CD8-positive, alpha-beta memory T cell (primary cell): ENCODE data around the gene PTCD3. TPM values are rescaled to one million over a fixed set of nuclear protein-coding genes. Genes with fewer than 3 reads are reported as not detected.

Source experiments
- CTCF ChIA-PET: fragments of 350-600 bp; sonication (Branson Sonifier 250); formaldehyde crosslinking; loops from one replicate; lab custom pipeline; 2021; ENCODE audit warnings: antibody characterized with exemption; lab: Charles Lee
- POLR2A ChIA-PET: fragments of 350-600 bp; sonication (Branson Sonifier 250); formaldehyde crosslinking; loops from one replicate; lab custom pipeline; 2021; ENCODE audit warnings: antibody characterized with exemption; lab: Charles Lee
- DNase-seq, 5 donors: peaks; one replicate each; pipeline versions ENCODE4 v3.0.0 to v3.0.0-alpha.2; 2020 to 2022; ENCODE audit warnings: mixed read lengths in 1 of 5
- H3K27ac ChIP-seq: one replicate; pipeline ENCODE4 v1.7.0; 2013; ENCODE audit warnings: low read depth, mild to moderate bottlenecking, low read length, moderate library complexity
- H3K27me3 ChIP-seq: 2 replicates; pipeline ENCODE4 v1.7.0; 2013; ENCODE audit warnings: low read length, mild to moderate bottlenecking; ENCODE audit not compliant: insufficient read depth, poor library complexity, severe bottlenecking
- H3K36me3 ChIP-seq: 2 replicates; pipeline ENCODE4 v1.7.0; 2013; ENCODE audit warnings: mild to moderate bottlenecking, low read length, moderate library complexity; ENCODE audit not compliant: insufficient read depth
- H3K4me1 ChIP-seq: 2 replicates; pipeline ENCODE4 v1.7.0; 2013; ENCODE audit warnings: mild to moderate bottlenecking, low read length, moderate library complexity; ENCODE audit not compliant: insufficient read depth
- H3K4me3 ChIP-seq: 2 replicates; pipeline ENCODE4 v1.7.0; 2013; ENCODE audit warnings: mild to moderate bottlenecking, low read length
- H3K9me3 ChIP-seq: 2 replicates; pipeline ENCODE4 v1.7.0; 2013; ENCODE audit warnings: mild to moderate bottlenecking, low read length
- H3K27ac Mint-ChIP-seq, 8 donors: one replicate each; pipeline ENCODE4 v1.8.0; 2020 to 2021; ENCODE audit warnings: mixed read lengths in 8 of 8, mild to moderate bottlenecking in 6 of 8, inconsistent platforms in 3 of 8, moderate library complexity in 3 of 8
- H3K27me3 Mint-ChIP-seq, 2 donors: one replicate each; pipeline ENCODE4 v1.8.0; 2020 to 2021; ENCODE audit warnings: mixed read lengths in 2 of 2, mild to moderate bottlenecking in 1 of 2, moderate library complexity in 1 of 2
- H3K36me3 Mint-ChIP-seq, 3 donors: one replicate each; pipeline ENCODE4 v1.8.0; 2020 to 2021; ENCODE audit warnings: mixed read lengths in 3 of 3, inconsistent platforms in 1 of 3, mild to moderate bottlenecking in 1 of 3
- H3K4me1 Mint-ChIP-seq, 3 donors: one replicate each; pipeline ENCODE4 v1.8.0; 2020 to 2021; ENCODE audit warnings: mixed read lengths in 3 of 3, inconsistent platforms in 1 of 3, mild to moderate bottlenecking in 1 of 3
- H3K4me3 Mint-ChIP-seq, 7 donors: one replicate each; pipeline ENCODE4 v1.8.0; 2020 to 2021; ENCODE audit warnings: mixed read lengths in 7 of 7, mild to moderate bottlenecking in 6 of 7, moderate library complexity in 4 of 7, inconsistent platforms in 2 of 7
- H3K9me3 Mint-ChIP-seq, 5 donors: one replicate each; pipeline ENCODE4 v1.8.0; 2020 to 2022; ENCODE audit warnings: mixed read lengths in 5 of 5, mild to moderate bottlenecking in 3 of 5, moderate library complexity in 2 of 5, inconsistent platforms in 1 of 5
- polyA plus RNA-seq: library from polyadenylated mRNA; unstranded; fragments of 300-500 nt; fragmentation: Illumina TruSeq; gene quantifications from one replicate; pipeline ENCODE4 v1.2.3, GENCODE V29; 2021
- total RNA-seq, 2 experiments: library from RNA; stranded (reverse); gene quantifications; one replicate each; pipeline ENCODE4 v1.2.3, GENCODE V29; 2021

The PTCD3 gene
- total and polyA plus RNA-seq, 3 experiments from 2014 or later: 44.1 to 155 (median 140) TPM

DNA sequence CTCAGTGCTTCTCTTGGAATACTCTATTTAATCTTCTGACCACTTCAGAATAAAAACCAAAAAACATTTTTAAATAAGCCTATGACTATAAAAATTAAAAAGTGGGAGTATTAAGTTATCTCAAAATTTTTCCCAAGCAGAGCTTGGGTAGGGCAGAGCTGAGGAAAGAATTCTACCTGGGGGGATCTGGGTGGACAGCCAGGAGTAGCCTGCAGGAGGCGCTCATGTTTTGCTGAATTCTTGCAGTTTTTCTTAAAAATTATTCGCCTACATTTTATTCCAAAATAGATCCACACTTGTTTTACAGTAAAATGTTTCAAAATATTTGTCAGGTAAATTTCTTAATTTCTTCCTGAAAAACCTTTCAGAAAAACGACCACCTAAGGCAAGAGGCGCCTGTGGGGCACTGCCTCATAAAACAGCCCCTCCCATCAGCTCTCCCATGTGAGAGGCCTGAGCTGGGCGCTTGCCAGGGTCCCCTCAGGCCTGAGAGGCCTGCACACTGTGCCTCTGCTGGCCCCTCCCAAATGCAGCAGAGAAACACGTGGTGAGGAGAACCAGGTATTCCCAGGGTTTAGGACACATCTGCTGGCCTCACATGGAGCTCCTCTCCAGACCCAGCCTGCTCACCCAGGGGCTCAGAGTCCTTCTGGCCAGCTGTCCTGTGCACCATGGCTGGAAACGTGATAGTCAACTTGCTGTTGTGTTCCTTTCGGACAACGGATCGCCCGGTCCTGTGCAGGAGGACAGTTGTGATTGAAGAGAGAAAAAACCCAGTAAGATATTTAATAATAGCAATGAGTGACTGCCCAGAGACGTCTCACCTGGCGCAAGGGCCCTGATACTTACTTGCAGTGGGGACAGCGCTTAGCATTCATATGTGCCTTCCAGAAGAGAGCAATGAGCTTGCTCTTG, 17.8 kb upstream of the PTCD3 start:
- peaks cover 9% of the 10 kb centered on the region for H3K36me3 ChIP-seq
- POLR2A ChIA-PET: no interaction called here
- H3K27me3 ChIP-seq: no peaks in the 10 kb centered on the region
- DNase-seq: no peak
- H3K4me3 ChIP-seq: no peak overlapping the region
- no peak overlapping the region for H3K27ac ChIP-seq
- CTCF ChIA-PET: interaction anchor here (1.2 to 2.7 kb wide), 4 partner anchors 8 to 261 kb away, joined by 3 to 8 read pairs (median 6); partner anchors contain the start of gene ST3GAL5
- Mint-ChIP-seq H3K4me3 (no peak overlapping the region), H3K9me3 (no peaks in the 10 kb centered on the region), H3K27me3 (no peaks in the 10 kb centered on the region), H3K27ac (no peak overlapping the region), H3K4me1 (peaks cover 0 to under 1% (median 0%) of the 10 kb centered on the region in 3 donors), H3K36me3 (peaks cover 11 to 71% (median 18%) of the 10 kb centered on the region in 3 donors)
- H3K4me1 ChIP-seq: no peaks in the 10 kb centered on the region
- no peaks in the 10 kb centered on the region for H3K9me3 ChIP-seq

DNA sequence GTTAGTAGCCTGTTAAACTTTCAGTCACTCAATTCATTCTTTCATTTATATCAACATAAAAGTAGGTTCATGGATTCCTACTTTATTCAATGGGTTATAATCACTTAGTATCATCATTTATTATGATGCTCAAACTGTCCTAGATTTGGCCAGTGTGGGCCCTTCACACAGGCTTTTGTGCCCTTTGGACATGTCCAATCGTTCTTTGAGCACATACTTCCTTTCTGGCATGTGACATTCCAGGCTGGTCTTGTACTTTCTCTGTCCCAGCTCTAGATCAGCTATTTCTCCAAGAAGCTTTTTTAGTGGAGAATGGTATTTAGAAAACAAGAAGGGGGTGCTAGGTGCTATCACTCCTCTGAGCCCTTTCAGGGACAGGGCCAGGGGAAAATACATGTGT, 11.8 kb upstream of the PTCD3 start:
- Histone ChIP-seq H3K4me1 (no peaks in the 10 kb centered on the region), H3K27me3 (no peaks in the 10 kb centered on the region), H3K4me3 (no peak overlapping the region), H3K9me3 (no peaks in the 10 kb centered on the region), H3K27ac (no peak overlapping the region), H3K36me3 (peaks cover 37% of the 10 kb centered on the region)
- Mint-ChIP-seq H3K36me3 (peaks cover 18 to 83% (median 39%) of the 10 kb centered on the region in 3 donors), H3K4me3 (no peak overlapping the region), H3K9me3 (no peaks in the 10 kb centered on the region), H3K27ac (peak overlapping the region in 2 of 8 donors; percentile 23 to 61), H3K4me1 (peaks cover 3 to 16% (median 14%) of the 10 kb centered on the region in 3 donors), H3K27me3 (no peaks in the 10 kb centered on the region)
- ChIA-PET POLR2A (no interaction called here), CTCF (no interaction called here)
- no peak for DNase-seq

DNA sequence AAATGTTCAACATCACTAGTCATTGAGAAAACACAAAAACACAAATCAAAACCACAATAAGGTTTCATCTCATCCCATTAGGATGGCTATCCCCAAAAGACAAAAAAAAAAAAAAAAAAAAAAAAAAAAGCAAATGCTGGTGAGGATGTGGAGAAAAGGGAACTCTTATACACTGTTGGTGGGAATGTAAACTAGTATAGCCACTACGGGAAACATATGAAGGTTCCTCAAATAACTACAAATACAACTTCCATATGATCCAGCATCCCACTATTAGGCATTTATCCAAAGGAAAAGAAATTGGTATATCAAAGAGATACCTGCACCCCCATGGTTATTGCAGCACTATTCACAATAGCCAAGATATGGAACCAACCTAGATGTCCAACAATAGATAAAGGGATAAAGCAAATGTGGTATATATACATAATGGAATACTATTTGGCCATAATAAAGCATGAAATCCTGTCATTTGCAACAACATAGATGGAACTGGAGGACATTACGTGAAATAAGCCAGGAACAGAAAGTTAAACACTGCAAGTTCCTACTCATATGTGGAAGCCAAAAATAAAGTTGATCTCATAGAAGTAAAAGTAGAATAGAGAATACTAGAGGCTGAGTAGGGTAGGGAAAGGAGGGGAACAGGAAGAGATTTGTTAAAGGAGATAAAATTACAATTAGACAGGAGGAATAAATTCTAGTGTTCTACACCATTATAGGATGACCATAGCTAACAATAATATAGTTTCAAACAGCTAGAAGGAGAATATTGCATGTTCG, 8.7 kb upstream of the PTCD3 start:
- Mint-ChIP-seq H3K27ac (peak overlapping the region in 3 of 8 donors; percentile 11 to 33 (median 17)), H3K27me3 (no peaks in the 10 kb centered on the region)
- no peak overlapping the region for H3K4me3 ChIP-seq

DNA sequence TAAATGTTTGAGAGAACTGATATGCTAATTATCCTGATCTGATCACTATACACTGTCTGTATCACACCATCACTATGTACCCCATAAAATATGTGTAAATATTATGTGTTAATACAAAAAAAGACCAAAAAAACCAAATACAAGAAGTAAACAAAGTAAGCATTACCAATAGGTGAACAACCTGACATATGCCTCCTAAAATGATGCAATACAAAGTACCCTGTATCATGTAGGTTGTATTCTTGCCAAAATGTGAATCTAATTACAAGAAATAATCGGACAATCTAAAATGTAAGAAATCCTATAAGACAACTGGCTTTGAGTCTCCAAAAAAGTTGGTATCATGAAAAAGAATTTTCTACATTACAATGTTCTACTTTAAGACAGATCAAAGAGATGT, 8.1 kb upstream of the PTCD3 start:
- DNase-seq: no peak
- H3K4me1 Mint-ChIP-seq: peaks cover 11 to 34% (median 29%) of the 10 kb centered on the region in 3 donors
- peaks cover 15 to 85% (median 40%) of the 10 kb centered on the region in 3 donors for H3K36me3 Mint-ChIP-seq
- H3K4me3 Mint-ChIP-seq: no peak overlapping the region
- no peaks in the 10 kb centered on the region for H3K27me3 Mint-ChIP-seq
- Histone ChIP-seq H3K27ac (no peak overlapping the region), H3K36me3 (peaks cover 37% of the 10 kb centered on the region), H3K4me3 (no peak overlapping the region), H3K9me3 (no peaks in the 10 kb centered on the region), H3K4me1 (no peaks in the 10 kb centered on the region), H3K27me3 (no peaks in the 10 kb centered on the region)
- peak overlapping the region in 5 of 8 donors; percentile 11 to 79 (median 33) for H3K27ac Mint-ChIP-seq
- ChIA-PET POLR2A (no interaction called here), CTCF (no interaction called here)
- no peaks in the 10 kb centered on the region for H3K9me3 Mint-ChIP-seq

More for the DNA sequence above, 8.7 kb upstream of the PTCD3 start:
- no peaks in the 10 kb centered on the region for H3K9me3 ChIP-seq
- ChIA-PET POLR2A (no interaction called here), CTCF (no interaction called here)
- no peaks in the 10 kb centered on the region for H3K4me1 ChIP-seq
- peaks cover 37% of the 10 kb centered on the region for H3K36me3 ChIP-seq
- Mint-ChIP-seq H3K9me3 (no peaks in the 10 kb centered on the region), H3K36me3 (peaks cover 14 to 83% (median 34%) of the 10 kb centered on the region in 3 donors), H3K4me3 (no peak overlapping the region), H3K4me1 (peaks cover 8 to 28% (median 23%) of the 10 kb centered on the region in 3 donors)
- no peaks in the 10 kb centered on the region for H3K27me3 ChIP-seq
- no peak for DNase-seq
- no peak overlapping the region for H3K27ac ChIP-seq

DNA sequence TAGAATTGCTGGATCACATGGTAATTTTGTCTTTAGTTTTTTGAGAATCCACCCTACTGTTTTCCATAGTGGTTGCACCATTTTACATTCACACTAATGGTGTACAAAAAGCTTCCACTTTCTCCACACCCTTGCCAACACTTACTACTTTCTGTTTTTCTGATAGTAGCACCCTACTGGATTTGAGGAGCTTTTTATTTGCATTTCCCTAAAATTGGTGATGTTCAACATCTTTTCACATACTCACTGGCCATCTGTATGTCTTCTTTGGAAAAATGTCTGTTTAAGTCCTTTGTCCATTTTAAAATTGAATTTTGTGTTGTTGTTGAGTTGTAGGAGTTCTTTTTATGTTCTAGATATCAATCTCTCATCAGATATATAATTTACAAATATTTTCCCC, 3.9 kb upstream of the PTCD3 start:
- no peak overlapping the region for H3K4me3 Mint-ChIP-seq
- DNase-seq: no peak
- Histone ChIP-seq H3K4me1 (peaks cover 20% of the 10 kb centered on the region), H3K4me3 (no peak overlapping the region), H3K27me3 (no peaks in the 10 kb centered on the region), H3K9me3 (no peaks in the 10 kb centered on the region), H3K27ac (no peak overlapping the region), H3K36me3 (peaks cover 24% of the 10 kb centered on the region)
- H3K4me1 Mint-ChIP-seq: peaks cover 42 to 65% (median 64%) of the 10 kb centered on the region in 3 donors
- peaks cover 18 to 64% (median 27%) of the 10 kb centered on the region in 3 donors for H3K36me3 Mint-ChIP-seq
- ChIA-PET CTCF (interaction anchor here (1.8 kb wide), 1 partner anchor 275 kb away, joined by 5 read pairs; no protein-coding TSS in a partner anchor), POLR2A (no interaction called here)
- no peaks in the 10 kb centered on the region for H3K9me3 Mint-ChIP-seq
- H3K27ac Mint-ChIP-seq: peak overlapping the region in 3 of 8 donors; percentile 11 to 48 (median 32)
- no peaks in the 10 kb centered on the region for H3K27me3 Mint-ChIP-seq

DNA sequence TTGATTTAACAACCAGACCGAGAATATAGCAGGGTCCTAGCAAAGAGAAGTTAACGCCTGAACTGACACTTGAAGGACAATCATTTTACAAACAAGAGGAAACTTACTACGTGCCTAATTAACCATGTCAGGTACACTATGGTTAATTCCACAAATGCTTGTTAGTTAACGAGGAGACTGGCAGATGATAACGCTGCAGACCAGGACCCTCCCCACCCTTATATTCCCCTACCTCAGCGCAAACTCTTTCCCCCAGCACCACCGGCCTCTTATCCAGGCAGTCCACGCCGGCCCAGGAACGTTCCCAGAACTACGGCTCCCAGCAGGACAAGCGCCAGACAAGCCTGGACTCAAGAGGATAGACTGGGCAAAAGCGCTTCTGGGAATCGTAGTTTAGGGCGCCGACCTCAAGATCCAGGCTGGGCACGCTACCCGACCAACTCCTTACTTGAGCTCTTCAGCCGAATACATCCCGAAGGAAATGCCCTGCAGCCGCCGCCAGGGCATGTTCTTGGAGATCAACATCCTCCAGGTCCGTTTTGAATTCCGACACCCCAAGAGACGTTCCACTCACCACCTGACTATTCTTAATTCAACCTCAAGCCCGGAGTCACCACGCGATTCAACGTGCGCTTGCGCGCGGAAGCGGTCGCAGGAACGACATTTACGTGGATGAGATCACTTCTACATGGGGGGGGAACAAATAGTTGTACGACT, 625 bp upstream of the PTCD3 start, which contains the start of gene POLR1A:
Gene POLR1A (minus strand): TSS at position 635 of the 717 bp plus-strand sequence. CDS start 110 bp downstream, at position 525.
- H3K27ac ChIP-seq: peak within 1 kb of the TSS; percentile 85
- no peaks in the 10 kb centered on the region for H3K27me3 ChIP-seq
- POLR2A ChIA-PET: interaction anchor here (0.5 to 1.7 kb wide), 7 partner anchors 9 to 666 kb away, joined by 3 to 8 read pairs (median 4); partner anchors contain the start of genes C2orf68, KDM3A and MAT2A
- peaks cover 9% of the 10 kb centered on the region for H3K36me3 ChIP-seq
- Mint-ChIP-seq H3K27ac (peak within 1 kb of the TSS; percentile 91 to 100 (median 99)), H3K36me3 (peaks cover 5 to 60% (median 22%) of the 10 kb centered on the region in 3 donors), H3K9me3 (no peaks in the 10 kb centered on the region), H3K4me1 (peaks cover 56 to 82% (median 81%) of the 10 kb centered on the region in 3 donors), H3K27me3 (no peaks in the 10 kb centered on the region), H3K4me3 (peak within 1 kb of the TSS; percentile 87 to 97 (median 92))
- peak; percentile 68 to 90 (median 86) for DNase-seq
- no peaks in the 10 kb centered on the region for H3K9me3 ChIP-seq
- CTCF ChIA-PET: interaction anchor here (0.8 to 2.3 kb wide), 11 partner anchors 13 to 278 kb away, joined by 3 to 12 read pairs (median 4); partner anchors contain the start of gene ST3GAL5
- peaks cover 34% of the 10 kb centered on the region for H3K4me1 ChIP-seq
- H3K4me3 ChIP-seq: peak within 1 kb of the TSS; percentile 94

DNA sequence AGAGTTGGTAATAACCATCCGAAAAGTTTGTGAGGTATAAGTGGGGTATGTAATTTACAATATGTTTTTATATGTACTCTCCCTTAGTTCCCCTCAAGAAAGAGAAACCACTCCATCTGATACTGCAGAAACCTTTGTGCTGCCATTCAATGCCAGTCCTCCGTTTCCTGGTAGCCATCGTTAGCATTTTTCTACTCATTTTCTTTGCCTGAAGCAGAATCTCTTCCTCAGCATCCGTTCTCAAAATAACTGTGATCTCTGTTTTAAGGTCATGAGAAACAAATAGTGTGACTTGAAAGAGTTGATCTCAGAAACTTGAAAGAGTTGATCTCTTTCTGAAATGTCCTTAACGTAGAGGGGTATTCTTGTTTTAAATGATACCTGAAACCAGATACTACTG, 996 bp downstream of the PTCD3 start:
- Mint-ChIP-seq H3K4me3 (peak overlapping the region; percentile 87 to 97 (median 92)), H3K27me3 (no peaks in the 10 kb centered on the region), H3K36me3 (peaks cover 5 to 59% (median 25%) of the 10 kb centered on the region in 3 donors), H3K4me1 (peaks cover 55 to 82% (median 78%) of the 10 kb centered on the region in 3 donors), H3K27ac (peak overlapping the region; percentile 54 to 100 (median 99)), H3K9me3 (no peaks in the 10 kb centered on the region)
- no peaks in the 10 kb centered on the region for H3K27me3 ChIP-seq
- ChIA-PET CTCF (interaction anchor here (0.6 to 2.3 kb wide), 7 partner anchors 27 to 469 kb away, joined by 3 to 12 read pairs (median 9); partner anchors contain the start of gene ST3GAL5), POLR2A (no interaction called here)
- peak overlapping the region; percentile 94 for H3K4me3 ChIP-seq
- peaks cover 34% of the 10 kb centered on the region for H3K4me1 ChIP-seq
- H3K9me3 ChIP-seq: no peaks in the 10 kb centered on the region
- H3K27ac ChIP-seq: peak overlapping the region; percentile 85
- no peak for DNase-seq
- peaks cover 15% of the 10 kb centered on the region for H3K36me3 ChIP-seq
